ENCODE results near the gene MRGPRG. TPM values are rescaled to one million over a fixed set of nuclear protein-coding genes. Genes with fewer than 3 reads are reported as not detected.

MRGPRG gene
- total RNA-seq, 1 experiment from 2014 or later = not detected

GRCh38 chr11:3181725-3182461 lies 36.7 kb downstream of the MRGPRG start:
- no peak overlapping the region for H3K27ac ChIP-seq (ENCODE audit: low read length)
- H3K9me3 ChIP-seq (ENCODE audit: low read length) = no peaks in the 10 kb centered on the region
- no peaks in the 10 kb centered on the region for H3K36me3 ChIP-seq (ENCODE audit: low read depth, low read length)
- H3K4me3 ChIP-seq (ENCODE audit: low read length) = no peak overlapping the region
- no peaks in the 10 kb centered on the region for H4K20me1 ChIP-seq (ENCODE audit: low read length)
- no peaks in the 10 kb centered on the region for H3K27me3 ChIP-seq (ENCODE audit: low read length)
- H3K4me2 ChIP-seq (ENCODE audit: low read length) = no peak overlapping the region
- no TSS peak for BruUV-seq (replicated peaks)
- no peak overlapping the region for H3K9ac ChIP-seq (ENCODE audit: low read length)
- ChIA-PET CTCF (no interaction called here), POLR2A (ENCODE audit: unreplicated experiment) (no interaction called here)
- intact Hi-C loops (cut with micrococcal nuclease) = no loop called here
- no peaks in the 10 kb centered on the region for H3K4me1 ChIP-seq (ENCODE audit: insufficient read depth, low read length)
- no peak for ATAC-seq
- H2AFZ ChIP-seq (ENCODE audit: low read length) = no peak overlapping the region
- no peaks in the 10 kb centered on the region for H3K79me2 ChIP-seq (ENCODE audit: low read length)
- no peaks in the 10 kb centered on the region for H3F3A ChIP-seq (ENCODE audit: low read length, unreplicated experiment)
- no peaks in the 10 kb centered on the region for H3K9me2 ChIP-seq (replicated peaks; ENCODE audit: low read length)
- DNase-seq = no peak
- TF ChIP-seq, protein P1, sequence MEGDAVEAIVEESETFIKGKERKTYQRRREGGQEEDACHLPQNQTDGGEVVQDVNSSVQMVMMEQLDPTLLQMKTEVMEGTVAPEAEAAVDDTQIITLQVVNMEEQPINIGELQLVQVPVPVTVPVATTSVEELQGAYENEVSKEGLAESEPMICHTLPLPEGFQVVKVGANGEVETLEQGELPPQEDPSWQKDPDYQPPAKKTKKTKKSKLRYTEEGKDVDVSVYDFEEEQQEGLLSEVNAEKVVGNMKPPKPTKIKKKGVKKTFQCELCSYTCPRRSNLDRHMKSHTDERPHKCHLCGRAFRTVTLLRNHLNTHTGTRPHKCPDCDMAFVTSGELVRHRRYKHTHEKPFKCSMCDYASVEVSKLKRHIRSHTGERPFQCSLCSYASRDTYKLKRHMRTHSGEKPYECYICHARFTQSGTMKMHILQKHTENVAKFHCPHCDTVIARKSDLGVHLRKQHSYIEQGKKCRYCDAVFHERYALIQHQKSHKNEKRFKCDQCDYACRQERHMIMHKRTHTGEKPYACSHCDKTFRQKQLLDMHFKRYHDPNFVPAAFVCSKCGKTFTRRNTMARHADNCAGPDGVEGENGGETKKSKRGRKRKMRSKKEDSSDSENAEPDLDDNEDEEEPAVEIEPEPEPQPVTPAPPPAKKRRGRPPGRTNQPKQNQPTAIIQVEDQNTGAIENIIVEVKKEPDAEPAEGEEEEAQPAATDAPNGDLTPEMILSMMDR (conservative IDR thresholded peaks at IDR 0.05; ENCODE audit: low read depth, low read length) = no peak
- no peak for TF ChIP-seq EZH2 (IDR thresholded peaks at IDR 0.05; ENCODE audit: low read length, unreplicated experiment)
- TF ChIP-seq EZH2phosphoT487 (IDR thresholded peaks at IDR 0.05; ENCODE audit: borderline replicate concordance, low read length) = no peak

- no peaks in the 10 kb centered on the region for H4K20me1 ChIP-seq (ENCODE audit: low read length)
- BruUV-seq (replicated peaks) = no TSS peak
- H3K4me3 ChIP-seq (ENCODE audit: low read length) = no peak overlapping the region
- H3K36me3 ChIP-seq (ENCODE audit: low read depth, low read length) = no peaks in the 10 kb centered on the region
- no peaks in the 10 kb centered on the region for H3K4me1 ChIP-seq (ENCODE audit: insufficient read depth, low read length)
- no peak overlapping the region for H3K9ac ChIP-seq (ENCODE audit: low read length)
- TF ChIP-seq EZH2phosphoT487 (IDR thresholded peaks at IDR 0.05; ENCODE audit: borderline replicate concordance, low read length) (no peak), EZH2 (IDR thresholded peaks at IDR 0.05; ENCODE audit: low read length, unreplicated experiment) (no peak)
- TF ChIP-seq, protein P1 (conservative IDR thresholded peaks at IDR 0.05; ENCODE audit: low read depth, low read length) = no peak
- DNase-seq (no peak), ATAC-seq (no peak)
- H3K9me3 ChIP-seq (ENCODE audit: low read length) = no peaks in the 10 kb centered on the region
- no peak overlapping the region for H3K27ac ChIP-seq (ENCODE audit: low read length)
- H2AFZ ChIP-seq (ENCODE audit: low read length) = no peak overlapping the region
- no peaks in the 10 kb centered on the region for H3F3A ChIP-seq (ENCODE audit: low read length, unreplicated experiment)
- POLR2A ChIA-PET (ENCODE audit: unreplicated experiment) = no interaction called here
- CTCF ChIA-PET = no interaction called here
- H3K4me2 ChIP-seq (ENCODE audit: low read length) = no peak overlapping the region
- no peaks in the 10 kb centered on the region for H3K27me3 ChIP-seq (ENCODE audit: low read length)
- no peaks in the 10 kb centered on the region for H3K9me2 ChIP-seq (replicated peaks; ENCODE audit: low read length)
- intact Hi-C loops (cut with micrococcal nuclease) = no loop called here
- H3K79me2 ChIP-seq (ENCODE audit: low read length) = no peaks in the 10 kb centered on the region
These were observed 37.7 kb downstream of the MRGPRG start for GRCh38 chr11:3180869-3181268.

DNA sequence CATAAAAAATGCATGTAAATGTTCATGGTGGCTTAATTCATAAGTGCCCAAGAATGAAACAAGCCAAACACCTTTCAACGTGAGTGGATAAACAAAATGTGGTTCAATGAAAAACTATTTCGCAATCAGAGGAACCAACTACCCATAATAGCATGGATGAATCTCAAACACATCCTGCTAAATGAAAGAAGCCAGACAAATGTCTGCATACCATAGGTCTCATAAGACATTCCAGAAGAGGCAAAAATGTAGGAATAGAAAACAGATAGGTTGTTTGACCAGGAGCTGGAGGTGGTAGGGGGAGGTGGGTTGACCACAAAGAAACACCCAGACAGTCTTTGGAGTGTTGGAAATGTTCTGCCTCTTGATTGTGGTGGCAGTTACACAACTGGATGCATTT lies 40.3 kb downstream of the MRGPRG start:
- Histone ChIP-seq H3K4me3 (ENCODE audit: low read length) (no peak overlapping the region), H3F3A (ENCODE audit: low read length, unreplicated experiment) (no peaks in the 10 kb centered on the region), H3K36me3 (ENCODE audit: low read depth, low read length) (no peaks in the 10 kb centered on the region), H3K4me1 (ENCODE audit: insufficient read depth, low read length) (no peaks in the 10 kb centered on the region), H3K9me2 (replicated peaks; ENCODE audit: low read length) (no peaks in the 10 kb centered on the region), H3K27ac (ENCODE audit: low read length) (no peak overlapping the region), H3K4me2 (ENCODE audit: low read length) (0 out of 2 replicates have a peak overlapping the region, but pooled peaks have one; percentile 1), H2AFZ (ENCODE audit: low read length) (no peak overlapping the region), H3K79me2 (ENCODE audit: low read length) (no peaks in the 10 kb centered on the region), H4K20me1 (ENCODE audit: low read length) (no peaks in the 10 kb centered on the region), H3K9me3 (ENCODE audit: low read length) (no peaks in the 10 kb centered on the region), H3K27me3 (ENCODE audit: low read length) (no peaks in the 10 kb centered on the region), H3K9ac (ENCODE audit: low read length) (no peak overlapping the region)
- intact Hi-C loops (cut with micrococcal nuclease) = no loop called here
- DNase-seq (no peak), ATAC-seq (no peak)
- CTCF ChIA-PET = no interaction called here
- TF ChIP-seq EZH2phosphoT487 (IDR thresholded peaks at IDR 0.05; ENCODE audit: borderline replicate concordance, low read length) = no peak
- no peak for TF ChIP-seq EZH2 (IDR thresholded peaks at IDR 0.05; ENCODE audit: low read length, unreplicated experiment)
- TF ChIP-seq, protein P1 (conservative IDR thresholded peaks at IDR 0.05; ENCODE audit: low read depth, low read length) = no peak
- no TSS peak for BruUV-seq (replicated peaks)
- POLR2A ChIA-PET (ENCODE audit: unreplicated experiment) = no interaction called here

Measured in PC-3 (cell line).